Esophagus muscularis mucosa (tissue), 4 donors: ENCODE measurements around the gene SLC22A2.

Experiments used
- EP300 ChIP-seq: sonication (generic); formaldehyde crosslinking; IDR thresholded peaks from one replicate; pipeline ENCODE4 v1.6.1; 2017; ENCODE audit warnings: antibody characterized with exemption
- POLR2AphosphoS5 ChIP-seq, 2 donors: sonication (generic); formaldehyde crosslinking; IDR thresholded peaks; one replicate each; pipeline ENCODE4 v1.6.1; 2017; ENCODE audit warnings: antibody characterized with exemption in 2 of 2
- TF ChIP-seq, protein P1 (sequence below), 3 experiments: fragments of 200-600 bp in 2 of 3; fragments of 450-650 bp in 1 of 3; sonication (generic) in 2 of 3; IDR thresholded peaks; one replicate each; pipeline ENCODE4 v1.5.1; 2017 to 2019; ENCODE audit warnings: antibody characterized with exemption in 3 of 3, mild to moderate bottlenecking in 2 of 3, moderate library complexity in 1 of 3

DNA sequence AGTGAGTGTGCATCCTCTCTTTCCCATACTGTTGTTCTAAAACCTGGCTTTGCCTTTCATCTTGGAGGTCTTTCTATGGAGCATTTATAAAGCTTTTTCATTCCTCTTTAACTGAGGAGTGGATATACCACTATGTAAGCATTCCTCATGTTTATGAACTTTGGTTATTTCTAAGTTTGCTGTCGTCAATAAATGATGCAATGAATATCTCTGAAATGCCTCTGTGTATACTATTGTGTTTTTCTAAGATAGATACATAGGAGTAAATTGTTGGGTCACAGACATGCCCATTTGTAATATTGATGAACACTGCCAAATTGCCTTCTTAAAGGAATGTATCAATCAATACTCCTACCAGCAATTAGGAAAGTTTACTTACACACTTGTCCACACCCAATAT is 53.9 kb downstream of the SLC22A2 start:
- TF ChIP-seq, protein P1, sequence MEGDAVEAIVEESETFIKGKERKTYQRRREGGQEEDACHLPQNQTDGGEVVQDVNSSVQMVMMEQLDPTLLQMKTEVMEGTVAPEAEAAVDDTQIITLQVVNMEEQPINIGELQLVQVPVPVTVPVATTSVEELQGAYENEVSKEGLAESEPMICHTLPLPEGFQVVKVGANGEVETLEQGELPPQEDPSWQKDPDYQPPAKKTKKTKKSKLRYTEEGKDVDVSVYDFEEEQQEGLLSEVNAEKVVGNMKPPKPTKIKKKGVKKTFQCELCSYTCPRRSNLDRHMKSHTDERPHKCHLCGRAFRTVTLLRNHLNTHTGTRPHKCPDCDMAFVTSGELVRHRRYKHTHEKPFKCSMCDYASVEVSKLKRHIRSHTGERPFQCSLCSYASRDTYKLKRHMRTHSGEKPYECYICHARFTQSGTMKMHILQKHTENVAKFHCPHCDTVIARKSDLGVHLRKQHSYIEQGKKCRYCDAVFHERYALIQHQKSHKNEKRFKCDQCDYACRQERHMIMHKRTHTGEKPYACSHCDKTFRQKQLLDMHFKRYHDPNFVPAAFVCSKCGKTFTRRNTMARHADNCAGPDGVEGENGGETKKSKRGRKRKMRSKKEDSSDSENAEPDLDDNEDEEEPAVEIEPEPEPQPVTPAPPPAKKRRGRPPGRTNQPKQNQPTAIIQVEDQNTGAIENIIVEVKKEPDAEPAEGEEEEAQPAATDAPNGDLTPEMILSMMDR (IDR thresholded peaks at IDR 0.05), result no peak
- TF ChIP-seq POLR2AphosphoS5 (IDR thresholded peaks at IDR 0.05) (no peak), EP300 (no peak)
